Ovary (tissue), 9 donors: ENCODE results near the gene ZNF423. TPM values are rescaled to one million over a fixed set of nuclear protein-coding genes. Genes with fewer than 3 reads are reported as not detected.

Experiments used
- DNase-seq, 5 donors: peaks; one replicate each; pipeline ENCODE4 v3.0.0-alpha.2; 2019 to 2020
- H3K27ac ChIP-seq, 2 donors: fragments of 200-600 bp; one replicate each; pipeline versions ENCODE4 v1.5.1 to v1.8.0; 2019 to 2022
- H3K27me3 ChIP-seq: fragments of 200-600 bp; one replicate; pipeline ENCODE4 v1.8.0; 2022
- H3K36me3 ChIP-seq: fragments of 200-600 bp; sonication (generic); one replicate; pipeline ENCODE4 v1.5.1; 2019
- H3K4me1 ChIP-seq: one replicate; pipeline ENCODE4 v1.8.1; 2013; ENCODE audit warnings: mild to moderate bottlenecking, moderate library complexity; ENCODE audit not compliant: insufficient read depth
- H3K4me3 ChIP-seq: fragments of 200-600 bp; sonication (generic); one replicate; pipeline ENCODE4 v1.5.1; 2017
- H3K9me3 ChIP-seq, 2 donors: fragments of 200-600 bp in 1 of 2; sonication (generic) in 1 of 2; one replicate each; pipeline versions ENCODE4 v1.5.1 to v1.8.1; 2013 to 2019; ENCODE audit warnings: mild to moderate bottlenecking in 1 of 2, moderate library complexity in 1 of 2
- CTCF ChIP-seq, 3 donors: fragments of 450-650 bp in 2 of 3; fragments of 200-600 bp in 1 of 3; IDR thresholded peaks; one replicate each; pipeline versions ENCODE4 v1.5.1 to v1.8.0; 2016 to 2022; ENCODE audit warnings: antibody characterized with exemption in 3 of 3, mild to moderate bottlenecking in 1 of 3
- EP300 ChIP-seq: sonication (generic); formaldehyde crosslinking; IDR thresholded peaks from one replicate; pipeline ENCODE4 v1.6.1; 2017; ENCODE audit warnings: antibody characterized with exemption
- POLR2A ChIP-seq: fragments of 450-650 bp; IDR thresholded peaks from one replicate; pipeline ENCODE4 v1.6.1; 2017; ENCODE audit warnings: antibody characterized with exemption, mild to moderate bottlenecking, moderate library complexity
- WGBS, 3 donors: extraction: QIAGEN DNeasy Blood & Tissue Kit in 1 of 3; methylation state at CpG; one replicate each; pipeline versions ENCODE4 v1.1.5 to v1.1.7; 2013 to 2017; 5-methylcytosine and 5-hydroxymethylcytosine counted together
- intact Hi-C, 4 donors: fragments of 100-400 bp; cut with DNase I; formaldehyde crosslinking; loops; one replicate each; pipeline versions ENCODE4 v1.11.0 to v1.15.1; 2022 to 2023
- polyA plus RNA-seq, 2 donors: library from polyadenylated mRNA; stranded (reverse); fragments of 200-250 nt in 1 of 2; fragments of 350-450 nt in 1 of 2; fragmentation: Illumina TruSeq in 1 of 2; extraction: RNeasy Lipid Tissue Mini Kit (QIAGEN cat#74804) in 1 of 2; gene quantifications; one replicate each; pipeline ENCODE4 v1.2.3, GENCODE V29; 2013 to 2014
- total RNA-seq, 7 donors: library from RNA; depleted of rRNA in 2 of 7; stranded (reverse); fragments of >200 nt in 2 of 7; fragmentation: NEBNext Ultra II Directional in 3 of 7; extraction: Animal tissue kit (Norgen Biotek cat#: 25700) in 3 of 7; gene quantifications; one replicate each; pipeline versions ENCODE4 v1.1.0 to v1.2.4, GENCODE V29; 2016 to 2023
- donor health status: DM: no; HTN: no; CAD: no; lungs with moderate emphysema.
- donor health status: DM: no; HTN: no; CAD: no.
- donor health status: Bipolar disorder and iron deficiency.
- donor health status: DM: yes; HTN: yes; CAD: no.
- donor health status: DM: no; HTN: no; CAD: no.
- donor health status: DM: yes; HTN: yes; CAD: no.

ZNF423 gene
- total and polyA plus RNA-seq, 9 donors = 3.3 to 40.3 (median 12.4) TPM

DNA sequence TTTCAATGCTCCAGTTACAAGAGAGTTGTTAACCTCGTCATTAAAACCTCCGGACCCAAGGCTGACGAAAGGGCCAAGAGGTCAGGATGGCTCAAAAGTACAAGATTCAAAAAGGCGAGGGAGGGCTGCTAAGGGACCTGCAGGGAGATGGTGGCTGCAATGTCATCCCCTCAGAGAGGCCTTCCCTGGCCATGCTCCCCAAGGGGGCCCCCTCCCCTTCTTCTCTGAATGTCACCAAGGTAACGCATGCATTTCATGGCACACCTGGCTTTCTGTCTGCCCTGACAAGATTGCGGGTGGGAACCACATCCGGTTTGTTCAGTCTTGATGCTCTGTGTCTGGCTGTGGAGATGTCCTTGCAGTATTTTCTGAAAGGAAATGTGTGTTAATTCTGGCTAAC, 392.4 kb downstream of the ZNF423 start:
- no peaks in the 10 kb centered on the region for H3K36me3 ChIP-seq
- DNase-seq = peak in 2 of 5 donors; percentile 2 to 4
- WGBS, 3 donors = 67 to 84% (median 77%) methylated on average over 7 of the region's 7 CpGs

DNA sequence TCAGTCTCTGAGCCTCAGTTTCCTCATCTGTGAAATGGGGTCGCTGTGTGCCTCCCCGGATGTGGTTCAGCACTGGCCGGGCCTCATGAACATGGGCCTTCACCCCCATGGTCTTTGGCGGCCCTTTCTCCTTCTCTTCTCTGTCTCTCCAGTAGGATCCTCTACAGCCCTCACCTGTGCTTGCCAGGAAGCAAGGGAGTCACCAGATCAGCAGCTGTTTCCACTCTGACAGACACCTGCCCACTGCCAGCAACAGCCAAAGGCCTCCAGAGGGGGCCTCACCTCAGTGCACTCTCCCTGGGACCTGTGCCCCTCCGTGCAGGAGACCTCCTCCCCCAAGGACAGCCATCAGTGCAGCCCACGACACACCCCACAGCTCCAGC, 392.9 kb downstream of the ZNF423 start:
- Histone ChIP-seq H3K27me3 (no peaks in the 10 kb centered on the region), H3K4me1 (peaks cover 3% of the 10 kb centered on the region), H3K4me3 (no peak overlapping the region), H3K27ac (no peak overlapping the region), H3K36me3 (no peaks in the 10 kb centered on the region), H3K9me3 (no peaks in the 10 kb centered on the region)
- WGBS, 3 donors = 60 to 70% (median 64%) methylated on average over 6 of the region's 6 CpGs
- intact Hi-C loops = no loop called here
- DNase-seq = peak in 2 of 5 donors; percentile 2 to 6
- TF ChIP-seq POLR2A (no peak), CTCF (IDR thresholded peaks at IDR 0.05) (no peak), EP300 (no peak)

More for the DNA sequence above, 392.4 kb downstream of the ZNF423 start:
- no peaks in the 10 kb centered on the region for H3K27me3 ChIP-seq
- H3K9me3 ChIP-seq = no peaks in the 10 kb centered on the region
- TF ChIP-seq POLR2A (no peak), EP300 (no peak), CTCF (IDR thresholded peaks at IDR 0.05) (no peak)
- intact Hi-C loops = no loop called here
- H3K27ac ChIP-seq = no peak overlapping the region
- peaks cover 3% of the 10 kb centered on the region for H3K4me1 ChIP-seq
- no peak overlapping the region for H3K4me3 ChIP-seq

DNA sequence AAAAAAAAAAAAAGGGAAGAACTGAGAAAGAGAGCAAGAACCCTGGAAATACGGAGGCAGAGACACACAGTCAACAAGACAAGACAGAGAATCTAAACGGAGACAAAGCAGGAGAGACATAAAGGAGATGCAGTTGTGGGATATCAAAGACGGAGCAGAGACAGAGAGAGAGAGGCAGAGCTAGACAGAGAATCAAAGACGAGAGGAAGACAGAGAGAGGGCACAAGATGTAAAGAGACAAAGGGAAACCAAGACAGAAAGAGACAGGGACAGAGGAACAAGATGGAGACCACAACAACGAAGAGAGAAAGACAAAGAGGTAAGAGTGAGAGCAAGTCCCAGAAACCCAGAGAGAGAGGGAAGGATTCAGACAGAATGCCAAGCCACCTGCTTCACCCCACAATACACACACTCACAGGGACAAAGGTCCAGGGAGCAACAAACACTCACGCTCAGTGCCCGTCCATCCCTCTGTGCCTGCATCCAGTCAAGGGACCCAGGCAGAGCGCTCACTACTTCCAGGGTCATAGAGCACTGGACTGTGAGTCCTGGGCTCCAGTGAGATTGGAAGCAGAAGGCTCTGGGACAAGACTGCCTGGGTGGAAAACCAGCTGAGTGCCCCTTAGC, 393.4 kb downstream of the ZNF423 start:
- WGBS, 3 donors = 82 to 85% (median 85%) methylated on average over 8 of the region's 8 CpGs
- Histone ChIP-seq H3K9me3 (no peaks in the 10 kb centered on the region), H3K4me3 (no peak overlapping the region), H3K27me3 (no peaks in the 10 kb centered on the region), H3K27ac (no peak overlapping the region), H3K36me3 (no peaks in the 10 kb centered on the region), H3K4me1 (peaks cover 3% of the 10 kb centered on the region)
- peak in 1 of 5 donors; percentile 5 for DNase-seq
- TF ChIP-seq POLR2A (no peak), CTCF (IDR thresholded peaks at IDR 0.05) (no peak), EP300 (no peak)
- intact Hi-C loops = no loop called here

- 85 to 94% (median 91%) methylated on average over 6 to 7 of the region's 7 CpGs for WGBS, 3 donors
- DNase-seq = peak in 2 of 5 donors; percentile 4 to 12
Measured at GRCh38 chr16:49461517-49461951, 394.4 kb downstream of the ZNF423 start.

More at GRCh38 chr16:49461517-49461951, 394.4 kb downstream of the ZNF423 start:
- Histone ChIP-seq H3K27ac (no peak overlapping the region), H3K36me3 (no peaks in the 10 kb centered on the region), H3K9me3 (no peaks in the 10 kb centered on the region), H3K4me3 (no peak overlapping the region), H3K4me1 (peaks cover 3% of the 10 kb centered on the region), H3K27me3 (no peaks in the 10 kb centered on the region)
- intact Hi-C loops = no loop called here
- no peak for TF ChIP-seq POLR2A
- TF ChIP-seq CTCF (IDR thresholded peaks at IDR 0.05) = no peak
- TF ChIP-seq EP300 = no peak
